Upper lobe of left lung (tissue), 4 donors: ENCODE measurements around the gene CEBPB.
A peak's percentile ranks its signal among the peaks of the same experiment; 100 is the strongest.

Source experiments
- CTCF ChIP-seq, 6 experiments: fragments of 450-650 bp in 4 of 6; fragments of 200-600 bp in 2 of 6; sonication (generic) in 2 of 6; IDR thresholded peaks; one replicate each; pipeline ENCODE4 v1.5.1; 2016 to 2019; ENCODE audit warnings: antibody characterized with exemption in 6 of 6
- EP300 ChIP-seq, 4 donors: sonication (generic); formaldehyde crosslinking; IDR thresholded peaks; one replicate each; pipeline ENCODE4 v1.5.1; 2017; ENCODE audit warnings: antibody characterized with exemption in 4 of 4, control low read depth in 2 of 4
- POLR2A ChIP-seq, 4 donors: fragments of 450-650 bp; IDR thresholded peaks; one replicate each; pipeline ENCODE4 v1.5.1; 2016 to 2017; ENCODE audit warnings: antibody characterized with exemption in 4 of 4, mild to moderate bottlenecking in 2 of 4
- POLR2AphosphoS5 ChIP-seq, 2 donors: sonication (generic); formaldehyde crosslinking; IDR thresholded peaks; one replicate each; pipeline ENCODE4 v1.5.1; 2017; ENCODE audit warnings: antibody characterized with exemption in 2 of 2

GRCh38 chr20:50198180-50198666 lies 7.6 kb downstream of the CEBPB start:
- TF ChIP-seq CTCF (IDR thresholded peaks at IDR 0.05) (no peak), POLR2A (IDR thresholded peaks at IDR 0.05) (no peak), EP300 (IDR thresholded peaks at IDR 0.05) (no peak), POLR2AphosphoS5 (IDR thresholded peaks at IDR 0.05) (peak in 1 of 2 donors; percentile 11)
